Kidney (tissue), 14 donors: ENCODE data around the gene PLCD1. TPM values are rescaled to one million over a fixed set of nuclear protein-coding genes. Genes with fewer than 3 reads are reported as not detected.
"Not testable (repeated sequence)": the region's sequence is repeated elsewhere in the genome, so short reads cannot be mapped to it uniquely, and the experiment has no call there.

Experiments
- DNase-seq, 5 donors: peaks; one replicate each; pipeline ENCODE4 v3.0.0-alpha.2; 2013 to 2020
- FAIRE-seq: peaks from 2 replicates; lab custom pipeline; 2012; peaks lifted over from hg19 to GRCh38; lab: Jason Lieb, UNC
- H3K27ac ChIP-seq, 2 donors: one replicate each; pipeline ENCODE4 v1.7.0; 2013; ENCODE audit warnings: low read depth in 2 of 2, low read length in 2 of 2, inconsistent platforms in 1 of 2
- H3K27me3 ChIP-seq: one replicate; pipeline ENCODE4 v1.7.1; 2013; ENCODE audit warnings: low read length, inconsistent platforms; ENCODE audit not compliant: control insufficient read depth, insufficient read depth
- H3K36me3 ChIP-seq, 3 donors: one replicate each; pipeline versions ENCODE4 v1.7.0 to v1.7.1; 2013; ENCODE audit warnings: low read length in 3 of 3, control low read depth in 1 of 3, inconsistent platforms in 1 of 3; ENCODE audit not compliant: insufficient read depth in 3 of 3, control insufficient read depth in 2 of 3
- H3K4me1 ChIP-seq, 3 donors: one replicate each; pipeline versions ENCODE4 v1.7.0 to v1.7.1; 2013; ENCODE audit warnings: low read length in 3 of 3, inconsistent platforms in 1 of 3, low read depth in 1 of 3; ENCODE audit not compliant: control insufficient read depth in 2 of 3, insufficient read depth in 2 of 3
- H3K4me3 ChIP-seq, 3 donors: one replicate each; pipeline versions ENCODE4 v1.7.0 to v1.8.1; 2013; ENCODE audit warnings: low read length in 3 of 3, control low read depth in 1 of 3, inconsistent platforms in 1 of 3
- H3K9ac ChIP-seq, 3 donors: one replicate each; pipeline versions ENCODE4 v1.7.0 to v1.7.1; 2013; ENCODE audit warnings: low read length in 3 of 3, control low read depth in 1 of 3, inconsistent platforms in 1 of 3
- H3K9me3 ChIP-seq, 3 donors: one replicate each; pipeline versions ENCODE4 v1.7.0 to v1.7.1; 2013; ENCODE audit warnings: low read length in 3 of 3, control low read depth in 1 of 3, inconsistent platforms in 1 of 3; ENCODE audit not compliant: control insufficient read depth in 2 of 3, insufficient read depth in 1 of 3
- CTCF ChIP-seq: IDR thresholded peaks from 3 replicates; pipeline ENCODE4 v1.5.1; 2012; ENCODE audit warnings: mild to moderate bottlenecking, moderate library complexity, borderline replicate concordance; ENCODE audit not compliant: insufficient read depth; ENCODE audit errors: extremely low read depth
- intact Hi-C: fragments of 100-400 bp; cut with DNase I; formaldehyde crosslinking; loops from one replicate; pipeline ENCODE4 v1.11.1; 2022
- polyA plus RNA-seq: library from polyadenylated mRNA; stranded (reverse); fragments of 350-450 nt; fragmentation: Illumina TruSeq; extraction: RNeasy Lipid Tissue Mini Kit (QIAGEN cat#74804); gene quantifications from one replicate; pipeline ENCODE4 v1.2.3, GENCODE V29; 2014; ENCODE audit warnings: low read depth, low replicate concordance; ENCODE audit not compliant: insufficient read depth
- total RNA-seq: library from RNA; stranded (reverse); fragmentation: NEBNext Ultra II Directional; extraction: Animal tissue kit (Norgen Biotek cat#: 25700); gene quantifications from one replicate; pipeline ENCODE4 v1.2.1, GENCODE V29; 2021
- donor health status: control.
- donor health status: control.
- donor health status: control.
- donor health status: control.
- donor health status: control.
- donor health status: DM: yes; HTN: yes; CAD: no.
- donor health status: Normal renal cell carcinoma (clear cell type).

The PLCD1 gene
- total and polyA plus RNA-seq, 2 donors from 2014 or later = 39.1 to 50.0 TPM

GRCh38 chr3:38067508-38068233 is 38.2 kb upstream of the PLCD1 start:
- no peak for DNase-seq
- no peak overlapping the region for H3K4me3 ChIP-seq
- H3K9me3 ChIP-seq = no peaks in the 10 kb centered on the region
- TF ChIP-seq CTCF = no peak
- no peak overlapping the region for H3K27ac ChIP-seq
- no peak overlapping the region for H3K9ac ChIP-seq
- H3K36me3 ChIP-seq = no peaks in the 10 kb centered on the region
- FAIRE-seq = no peak
- no peaks in the 10 kb centered on the region for H3K27me3 ChIP-seq
- H3K4me1 ChIP-seq = no peaks in the 10 kb centered on the region
- intact Hi-C loops = no loop called here

GRCh38 chr3:38064453-38064852 is 35.0 kb upstream of the PLCD1 start:
- intact Hi-C loops, H3K9me3 ChIP-seq, H3K27ac ChIP-seq, FAIRE-seq, DNase-seq, H3K4me1 ChIP-seq, H3K27me3 ChIP-seq, H3K4me3 ChIP-seq, H3K9ac ChIP-seq, H3K36me3 ChIP-seq: not testable (repeated sequence)

GRCh38 chr3:38062809-38063208 is 33.4 kb upstream of the PLCD1 start:
- Histone ChIP-seq H3K36me3 (no peaks in the 10 kb centered on the region), H3K27ac (no peak overlapping the region), H3K4me1 (no peaks in the 10 kb centered on the region), H3K9me3 (no peaks in the 10 kb centered on the region), H3K9ac (no peak overlapping the region), H3K4me3 (no peak overlapping the region), H3K27me3 (no peaks in the 10 kb centered on the region)
- intact Hi-C loops = no loop called here
- TF ChIP-seq CTCF = no peak
- FAIRE-seq = no peak
- DNase-seq = no peak

GRCh38 chr3:38059591-38059990 is 30.1 kb upstream of the PLCD1 start:
- no peak overlapping the region for H3K4me3 ChIP-seq
- FAIRE-seq = no peak
- no peak for DNase-seq
- H3K27me3 ChIP-seq = no peaks in the 10 kb centered on the region
- no peaks in the 10 kb centered on the region for H3K4me1 ChIP-seq
- TF ChIP-seq CTCF = no peak
- no peaks in the 10 kb centered on the region for H3K9me3 ChIP-seq
- intact Hi-C loops = no loop called here
- H3K27ac ChIP-seq = no peak overlapping the region
- no peaks in the 10 kb centered on the region for H3K36me3 ChIP-seq
- no peak overlapping the region for H3K9ac ChIP-seq
